GM12878 (cell line): ENCODE measurements around the gene TMPRSS3. TPM values are rescaled to one million over a fixed set of nuclear protein-coding genes. Genes with fewer than 3 reads are reported as not detected.

Source experiments
- ATF3 ChIP-seq: IDR thresholded peaks from 2 replicates; pipeline ENCODE4 v1.6.1; 2011; ENCODE audit warnings: low read depth, mild to moderate bottlenecking, low read length, moderate library complexity, borderline replicate concordance; ENCODE audit errors: extremely low read depth
- CEBPB ChIP-seq, 2 experiments: fragments of 150-350 bp in 1 of 2; IDR thresholded peaks; 2 replicates each; pipeline ENCODE4 v1.6.1; 2012 to 2014; ENCODE audit warnings: low read depth in 2 of 2, low read length in 2 of 2, borderline replicate concordance in 1 of 2, inconsistent platforms in 1 of 2
- CHD2 ChIP-seq: IDR thresholded peaks from 2 replicates; pipeline ENCODE4 v1.6.1; 2011; ENCODE audit warnings: low read depth, low read length, improper control_type of control experiment, borderline replicate concordance
- KAT2A ChIP-seq: conservative IDR thresholded peaks from 2 replicates; pipeline ENCODE4 v1.6.1; 2011; ENCODE audit warnings: low read depth, low read length; ENCODE audit not compliant: control insufficient read depth
- MEF2B ChIP-seq: fragments of 450-650 bp; IDR thresholded peaks from 2 replicates; pipeline ENCODE4 v1.6.1; 2018; ENCODE audit warnings: mild to moderate bottlenecking, moderate library complexity; ENCODE audit not compliant: partially characterized antibody, poor library complexity, severe bottlenecking
- MTA2 ChIP-seq: fragments of 450-650 bp; IDR thresholded peaks from 2 replicates; pipeline ENCODE4 v1.6.1; 2016; ENCODE audit warnings: low read depth, mild to moderate bottlenecking, moderate library complexity
- MYC ChIP-seq: IDR thresholded peaks from 2 replicates; pipeline ENCODE4 v1.6.1; 2011; ENCODE audit warnings: mild to moderate bottlenecking, low read length, moderate library complexity, inconsistent platforms; ENCODE audit not compliant: insufficient read depth, insufficient replicate concordance, insufficient read length, severe bottlenecking
- POU2F2 ChIP-seq: IDR thresholded peaks from 3 replicates; pipeline ENCODE4 v1.6.1; 2011; ENCODE audit warnings: low read depth, mild to moderate bottlenecking, low read length, borderline replicate concordance
- SP1 ChIP-seq: IDR thresholded peaks from one replicate; pipeline ENCODE4 v1.6.1; 2011; ENCODE audit warnings: low read depth, low read length
- SREBF1 ChIP-seq: IDR thresholded peaks from 2 replicates; pipeline ENCODE4 v1.6.1; 2012; ENCODE audit warnings: mild to moderate bottlenecking, low read length
- TBL1XR1 ChIP-seq: IDR thresholded peaks from 2 replicates; pipeline ENCODE4 v1.6.1; 2012; ENCODE audit warnings: low read depth, low read length, improper control_type of control experiment
- TCF12 ChIP-seq: IDR thresholded peaks from 2 replicates; pipeline ENCODE4 v1.6.1; 2011; ENCODE audit warnings: low read depth, mild to moderate bottlenecking, low read length
- ZNF384 ChIP-seq: IDR thresholded peaks from 2 replicates; pipeline ENCODE4 v1.6.1; 2012; ENCODE audit warnings: low read depth, mild to moderate bottlenecking, low read length, improper control_type of control experiment, borderline replicate concordance
- ZSCAN29 ChIP-seq: fragments of 450-650 bp; IDR thresholded peaks from 2 replicates; pipeline ENCODE4 v1.6.1; 2017; ENCODE audit warnings: mild to moderate bottlenecking, moderate library complexity
- polyA plus RNA-seq, 11 experiments: library from polyadenylated mRNA; depleted of rRNA in 4 of 11; unstranded in 6 of 11; stranded (reverse) in 5 of 11; fragments of >200 nt; fragmentation: Nextera tagmentation in 4 of 11; fragmentation: Illumina TruSeq in 1 of 11; extraction: Ambion mirVana in 4 of 11; extraction: Trizol in 1 of 11; gene quantifications; 1 replicate in 1 of 11; 2 replicates in 10 of 11; pipeline versions ENCODE4 v1.2.1 to v1.2.3, GENCODE V29; 2011 to 2016; ENCODE audit warnings: inconsistent platforms in 2 of 11, missing spikeins in 2 of 11, low read depth in 1 of 11
- total RNA-seq, 4 experiments: library from RNA; depleted of rRNA in 3 of 4; stranded (reverse); fragments of >200 nt in 3 of 4; fragmentation: Illumina TruSeq in 1 of 4; extraction: Trizol in 1 of 4; gene quantifications; 2 replicates each; pipeline versions ENCODE4 v1.2.1 to v1.2.3, GENCODE V29; 2013 to 2021
- TF ChIP-seq, protein P1 (sequence below): fragments of 450-650 bp; conservative IDR thresholded peaks from 2 replicates; pipeline ENCODE4 v1.6.1; 2017; ENCODE audit warnings: mild to moderate bottlenecking, moderate library complexity
- TF ChIP-seq, protein P2 (sequence below): IDR thresholded peaks from 2 replicates; pipeline ENCODE4 v1.6.1; 2012; ENCODE audit warnings: improper control_type of control experiment, low read depth, low read length; ENCODE audit not compliant: insufficient replicate concordance
- TF ChIP-seq, protein P3 (sequence below): fragments of 450-650 bp; formaldehyde crosslinking; IDR thresholded peaks from 2 replicates; pipeline ENCODE4 v1.4.0; 2022; ENCODE audit warnings: mild to moderate bottlenecking, moderate library complexity

TMPRSS3 gene
- total and polyA plus RNA-seq, 10 of the 15 experiments (the other 5 are each of a cell fraction or from before 2014, with no cell fraction given): 0.51 to 1.5 (median 0.82) TPM; not detected in 1

GRCh38 chr21:42414928-42415769, 19.3 kb upstream of the TMPRSS3 start (continued):
- peak; percentile 89 for TF ChIP-seq MTA2
- TF ChIP-seq, protein P1, sequence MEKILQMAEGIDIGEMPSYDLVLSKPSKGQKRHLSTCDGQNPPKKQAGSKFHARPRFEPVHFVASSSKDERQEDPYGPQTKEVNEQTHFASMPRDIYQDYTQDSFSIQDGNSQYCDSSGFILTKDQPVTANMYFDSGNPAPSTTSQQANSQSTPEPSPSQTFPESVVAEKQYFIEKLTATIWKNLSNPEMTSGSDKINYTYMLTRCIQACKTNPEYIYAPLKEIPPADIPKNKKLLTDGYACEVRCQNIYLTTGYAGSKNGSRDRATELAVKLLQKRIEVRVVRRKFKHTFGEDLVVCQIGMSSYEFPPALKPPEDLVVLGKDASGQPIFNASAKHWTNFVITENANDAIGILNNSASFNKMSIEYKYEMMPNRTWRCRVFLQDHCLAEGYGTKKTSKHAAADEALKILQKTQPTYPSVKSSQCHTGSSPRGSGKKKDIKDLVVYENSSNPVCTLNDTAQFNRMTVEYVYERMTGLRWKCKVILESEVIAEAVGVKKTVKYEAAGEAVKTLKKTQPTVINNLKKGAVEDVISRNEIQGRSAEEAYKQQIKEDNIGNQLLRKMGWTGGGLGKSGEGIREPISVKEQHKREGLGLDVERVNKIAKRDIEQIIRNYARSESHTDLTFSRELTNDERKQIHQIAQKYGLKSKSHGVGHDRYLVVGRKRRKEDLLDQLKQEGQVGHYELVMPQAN: no peak; the same call in 1 of the 2 replicates
- TF ChIP-seq, protein P2, sequence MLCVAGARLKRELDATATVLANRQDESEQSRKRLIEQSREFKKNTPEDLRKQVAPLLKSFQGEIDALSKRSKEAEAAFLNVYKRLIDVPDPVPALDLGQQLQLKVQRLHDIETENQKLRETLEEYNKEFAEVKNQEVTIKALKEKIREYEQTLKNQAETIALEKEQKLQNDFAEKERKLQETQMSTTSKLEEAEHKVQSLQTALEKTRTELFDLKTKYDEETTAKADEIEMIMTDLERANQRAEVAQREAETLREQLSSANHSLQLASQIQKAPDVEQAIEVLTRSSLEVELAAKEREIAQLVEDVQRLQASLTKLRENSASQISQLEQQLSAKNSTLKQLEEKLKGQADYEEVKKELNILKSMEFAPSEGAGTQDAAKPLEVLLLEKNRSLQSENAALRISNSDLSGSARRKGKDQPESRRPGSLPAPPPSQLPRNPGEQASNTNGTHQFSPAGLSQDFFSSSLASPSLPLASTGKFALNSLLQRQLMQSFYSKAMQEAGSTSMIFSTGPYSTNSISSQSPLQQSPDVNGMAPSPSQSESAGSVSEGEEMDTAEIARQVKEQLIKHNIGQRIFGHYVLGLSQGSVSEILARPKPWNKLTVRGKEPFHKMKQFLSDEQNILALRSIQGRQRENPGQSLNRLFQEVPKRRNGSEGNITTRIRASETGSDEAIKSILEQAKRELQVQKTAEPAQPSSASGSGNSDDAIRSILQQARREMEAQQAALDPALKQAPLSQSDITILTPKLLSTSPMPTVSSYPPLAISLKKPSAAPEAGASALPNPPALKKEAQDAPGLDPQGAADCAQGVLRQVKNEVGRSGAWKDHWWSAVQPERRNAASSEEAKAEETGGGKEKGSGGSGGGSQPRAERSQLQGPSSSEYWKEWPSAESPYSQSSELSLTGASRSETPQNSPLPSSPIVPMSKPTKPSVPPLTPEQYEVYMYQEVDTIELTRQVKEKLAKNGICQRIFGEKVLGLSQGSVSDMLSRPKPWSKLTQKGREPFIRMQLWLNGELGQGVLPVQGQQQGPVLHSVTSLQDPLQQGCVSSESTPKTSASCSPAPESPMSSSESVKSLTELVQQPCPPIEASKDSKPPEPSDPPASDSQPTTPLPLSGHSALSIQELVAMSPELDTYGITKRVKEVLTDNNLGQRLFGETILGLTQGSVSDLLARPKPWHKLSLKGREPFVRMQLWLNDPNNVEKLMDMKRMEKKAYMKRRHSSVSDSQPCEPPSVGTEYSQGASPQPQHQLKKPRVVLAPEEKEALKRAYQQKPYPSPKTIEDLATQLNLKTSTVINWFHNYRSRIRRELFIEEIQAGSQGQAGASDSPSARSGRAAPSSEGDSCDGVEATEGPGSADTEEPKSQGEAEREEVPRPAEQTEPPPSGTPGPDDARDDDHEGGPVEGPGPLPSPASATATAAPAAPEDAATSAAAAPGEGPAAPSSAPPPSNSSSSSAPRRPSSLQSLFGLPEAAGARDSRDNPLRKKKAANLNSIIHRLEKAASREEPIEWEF: peak; percentile 94
- TF ChIP-seq TCF12: peak; percentile 87
- TF ChIP-seq CHD2: peak; percentile 84; the same call in 1 of the 2 replicates
- TF ChIP-seq MEF2B: peak; percentile 95
- TF ChIP-seq KAT2A: no peak
- TF ChIP-seq ZSCAN29: no peak
- TF ChIP-seq POU2F2: no peak; the same call in 1 of the 3 replicates
- no peak for TF ChIP-seq SREBF1
- TF ChIP-seq MYC: peak; percentile 63
- peak; percentile 24; the same call in 1 of the 2 replicates for TF ChIP-seq ATF3
- 0 out of 2 replicates have a peak, but pooled peaks have one; percentile 8 for TF ChIP-seq ZNF384
- peak; percentile 88 for TF ChIP-seq TBL1XR1
- no peak for TF ChIP-seq CEBPB (IDR thresholded peaks at IDR 0.05; ENCODE audit: borderline replicate concordance in 1 of 2, low read depth in 2 of 2, low read length in 2 of 2)
- TF ChIP-seq, protein P3, sequence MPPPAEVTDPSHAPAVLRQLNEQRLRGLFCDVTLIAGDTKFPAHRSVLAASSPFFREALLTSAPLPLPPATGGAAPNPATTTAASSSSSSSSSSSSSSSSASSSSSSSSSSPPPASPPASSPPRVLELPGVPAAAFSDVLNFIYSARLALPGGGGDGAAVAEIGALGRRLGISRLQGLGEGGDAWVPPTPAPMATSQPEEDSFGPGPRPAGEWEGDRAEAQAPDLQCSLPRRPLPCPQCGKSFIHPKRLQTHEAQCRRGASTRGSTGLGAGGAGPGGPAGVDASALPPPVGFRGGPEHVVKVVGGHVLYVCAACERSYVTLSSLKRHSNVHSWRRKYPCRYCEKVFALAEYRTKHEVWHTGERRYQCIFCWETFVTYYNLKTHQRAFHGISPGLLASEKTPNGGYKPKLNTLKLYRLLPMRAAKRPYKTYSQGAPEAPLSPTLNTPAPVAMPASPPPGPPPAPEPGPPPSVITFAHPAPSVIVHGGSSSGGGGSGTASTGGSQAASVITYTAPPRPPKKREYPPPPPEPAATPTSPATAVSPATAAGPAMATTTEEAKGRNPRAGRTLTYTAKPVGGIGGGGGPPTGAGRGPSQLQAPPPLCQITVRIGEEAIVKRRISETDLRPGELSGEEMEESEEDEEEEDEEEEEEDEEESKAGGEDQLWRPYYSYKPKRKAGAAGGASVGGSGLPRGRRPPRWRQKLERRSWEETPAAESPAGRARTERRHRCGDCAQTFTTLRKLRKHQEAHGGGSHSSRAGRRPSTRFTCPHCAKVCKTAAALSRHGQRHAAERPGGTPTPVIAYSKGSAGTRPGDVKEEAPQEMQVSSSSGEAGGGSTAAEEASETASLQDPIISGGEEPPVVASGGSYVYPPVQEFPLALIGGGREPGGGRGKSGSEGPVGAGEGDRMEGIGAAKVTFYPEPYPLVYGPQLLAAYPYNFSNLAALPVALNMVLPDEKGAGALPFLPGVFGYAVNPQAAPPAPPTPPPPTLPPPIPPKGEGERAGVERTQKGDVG (CRISPR knock-in tag): no peak
- TF ChIP-seq SP1: peak; percentile 77
